GM19193 (cell line): ENCODE results near the gene ANP32A.

ENCODE experiments used
- POLR2A ChIP-seq: IDR thresholded peaks from 4 replicates; pipeline ENCODE4 v1.6.1; 2011; ENCODE audit not compliant: insufficient read depth, insufficient read length; ENCODE audit errors: extremely low read depth

ANP32A gene

DNA sequence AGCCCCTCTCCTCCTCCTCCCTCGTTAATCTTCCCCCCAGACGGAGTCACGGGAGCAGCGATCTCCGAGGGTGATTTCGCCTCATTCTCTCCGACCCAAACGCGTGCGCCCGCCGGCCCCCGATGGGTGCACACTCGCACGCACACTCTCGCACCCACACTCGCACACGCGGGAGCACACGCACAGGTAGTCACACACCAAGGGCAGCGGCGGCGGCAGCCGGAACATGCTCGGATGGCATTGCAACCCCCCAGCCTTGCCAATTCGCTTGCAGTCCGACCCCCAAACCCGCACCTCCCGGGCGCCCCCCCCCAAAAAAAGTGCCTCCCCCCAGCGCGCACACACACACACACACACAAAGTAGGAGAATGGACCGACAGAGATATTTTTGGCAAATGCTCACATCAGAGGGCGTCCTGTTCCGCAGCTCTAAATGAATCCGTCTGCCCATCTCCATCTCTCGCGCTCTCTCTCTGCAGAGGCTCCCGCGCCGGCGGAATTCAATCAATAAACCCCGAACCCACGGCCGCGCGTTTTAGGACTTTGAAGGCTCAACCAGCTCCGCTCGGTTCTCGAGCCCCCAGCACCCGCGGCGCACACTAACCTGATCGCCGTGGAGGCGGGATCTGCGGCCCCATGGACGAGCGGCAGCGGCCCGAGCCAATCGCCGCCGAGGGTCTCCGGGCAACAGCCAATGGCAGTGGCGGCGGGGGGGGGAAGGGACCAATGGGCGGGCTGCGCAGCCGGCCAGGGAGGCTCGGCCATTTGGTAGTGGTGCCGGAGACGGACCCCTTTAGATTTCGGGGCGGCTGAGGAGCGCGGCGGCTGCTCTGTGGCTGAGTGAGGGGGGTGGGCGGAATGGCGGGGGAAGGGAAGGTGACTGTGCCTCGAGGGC, at the start of gene ANP32A:
Gene ANP32A, minus strand, starts transcription at position 601 of the 895 bp plus-strand sequence. Its CDS starts 144 bp downstream, at position 457.
- TF ChIP-seq POLR2A, result peak; percentile 51

DNA sequence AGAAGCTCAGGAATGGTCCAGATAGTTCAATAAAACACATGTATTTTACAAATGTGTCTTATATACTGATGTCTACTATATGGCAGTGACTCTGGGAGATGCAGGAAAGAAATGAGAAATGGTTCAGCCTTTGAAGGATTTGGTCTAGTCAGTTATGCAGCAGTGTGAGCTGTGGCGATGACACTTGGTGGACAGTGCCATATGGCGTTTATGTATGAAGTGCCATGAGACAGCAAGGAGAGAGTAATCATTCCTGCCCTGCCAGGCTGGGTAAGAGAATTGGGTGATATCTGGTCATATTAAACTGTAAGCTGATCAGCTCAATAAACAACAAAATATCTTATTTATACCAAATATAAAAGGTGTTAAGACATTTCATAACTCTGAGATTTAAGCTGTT, 47.6 kb upstream of the ANP32A start:
- TF ChIP-seq POLR2A, result no peak

DNA sequence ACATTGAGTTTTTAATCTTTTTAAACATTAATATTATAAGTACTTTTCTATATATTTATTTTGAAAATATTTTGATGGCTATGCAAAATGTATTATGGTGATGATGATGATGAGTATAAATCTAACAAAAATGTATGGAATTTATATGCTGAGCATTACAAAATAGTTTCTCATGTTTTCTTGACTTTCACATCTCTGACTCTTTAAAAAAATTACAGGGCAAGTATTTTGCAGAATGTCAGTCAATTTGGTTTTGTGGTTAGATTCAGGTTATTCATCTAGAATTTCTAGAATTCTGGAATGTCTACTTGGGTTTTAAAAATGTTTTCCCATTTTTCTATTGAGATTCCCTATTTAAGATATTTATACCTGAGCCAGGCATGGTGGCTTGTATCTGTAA, 41.7 kb upstream of the ANP32A start:
- no peak for TF ChIP-seq POLR2A

DNA sequence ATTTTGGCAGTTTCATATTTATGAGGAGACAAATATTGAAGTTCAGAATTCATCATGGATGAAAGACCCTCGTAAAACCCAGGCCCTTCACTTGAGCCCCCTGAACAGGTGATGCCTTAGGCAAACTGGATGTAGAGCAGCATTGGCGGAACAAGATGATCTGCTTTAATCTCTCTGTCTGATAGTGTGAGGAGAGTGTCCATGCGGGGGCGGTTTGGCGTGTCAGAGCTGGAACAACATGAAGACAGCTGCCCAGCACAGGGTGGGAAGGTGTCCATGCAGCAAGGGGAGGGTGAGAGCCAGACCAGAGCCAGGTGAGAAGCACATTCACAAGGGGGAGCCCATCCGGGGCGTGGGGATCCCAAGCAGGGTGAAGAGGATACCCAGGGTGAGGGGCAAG, 31.8 kb upstream of the ANP32A start:
- TF ChIP-seq POLR2A, result no peak

DNA sequence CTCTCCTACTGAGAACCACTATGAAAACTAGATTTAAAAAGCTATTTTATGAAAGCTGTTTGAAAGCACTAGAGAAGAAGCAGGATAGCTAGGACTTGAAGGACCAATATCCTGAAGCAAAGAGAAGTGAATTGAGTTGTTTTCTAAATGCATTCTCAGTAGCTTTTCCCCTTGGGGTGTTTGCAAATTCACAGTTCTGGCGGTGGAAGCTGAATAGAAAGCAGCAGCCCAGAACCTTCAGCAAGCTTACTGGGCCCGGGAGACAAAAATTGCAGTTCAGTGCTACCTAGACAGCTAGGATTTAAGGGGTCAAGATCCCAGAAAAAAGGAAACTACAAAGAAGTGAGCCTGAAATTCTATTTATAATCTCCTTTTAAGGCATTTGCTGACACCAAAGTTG, 31.3 kb upstream of the ANP32A start:
- TF ChIP-seq POLR2A, result no peak

DNA sequence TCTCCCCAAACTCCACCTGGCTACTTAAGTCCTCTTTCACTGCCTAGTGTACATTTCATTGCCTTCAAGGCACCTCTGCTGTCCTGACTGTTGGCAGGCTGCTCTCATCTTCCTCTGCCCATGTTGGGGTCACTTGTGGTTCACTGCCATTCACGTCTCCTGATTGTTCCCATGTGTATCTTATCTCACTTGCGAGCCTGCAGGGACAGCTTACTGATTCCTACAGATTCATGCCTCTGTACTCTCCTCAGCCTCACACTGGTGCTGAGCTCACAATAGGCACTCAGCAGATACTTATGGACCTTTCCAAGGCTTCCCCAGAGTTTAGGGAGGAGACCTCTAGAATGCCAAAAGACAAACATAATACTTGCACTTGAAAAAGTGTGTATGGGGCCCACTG, 28.8 kb upstream of the ANP32A start:
- TF ChIP-seq POLR2A, result no peak

DNA sequence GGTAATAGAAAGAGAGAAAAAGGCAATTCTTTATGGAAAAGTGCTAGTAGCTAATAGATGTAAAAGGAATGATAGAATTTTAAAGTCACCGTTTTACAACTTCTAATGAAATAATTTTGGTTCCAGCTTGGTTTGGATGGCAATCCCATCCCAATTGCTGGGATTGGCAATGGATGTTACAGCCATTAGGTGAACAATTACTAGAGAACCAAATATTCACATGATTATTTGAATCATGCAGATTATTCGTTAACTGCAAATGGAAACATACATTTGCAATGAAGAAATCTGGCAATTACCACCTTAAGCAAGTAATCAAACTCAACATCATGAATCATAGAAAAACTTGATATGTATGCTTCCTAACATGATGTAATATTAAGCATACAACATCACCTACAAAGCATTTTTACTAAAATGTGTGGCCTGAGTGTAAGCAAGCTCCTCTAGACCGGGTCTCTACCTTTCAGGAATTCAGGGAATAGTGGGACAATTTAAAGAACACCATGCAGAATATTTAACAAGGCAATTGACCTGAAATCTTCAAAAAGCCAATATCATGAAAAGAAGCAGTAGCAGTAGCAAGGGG, 26.2 kb upstream of the ANP32A start:
- TF ChIP-seq POLR2A, result no peak

DNA sequence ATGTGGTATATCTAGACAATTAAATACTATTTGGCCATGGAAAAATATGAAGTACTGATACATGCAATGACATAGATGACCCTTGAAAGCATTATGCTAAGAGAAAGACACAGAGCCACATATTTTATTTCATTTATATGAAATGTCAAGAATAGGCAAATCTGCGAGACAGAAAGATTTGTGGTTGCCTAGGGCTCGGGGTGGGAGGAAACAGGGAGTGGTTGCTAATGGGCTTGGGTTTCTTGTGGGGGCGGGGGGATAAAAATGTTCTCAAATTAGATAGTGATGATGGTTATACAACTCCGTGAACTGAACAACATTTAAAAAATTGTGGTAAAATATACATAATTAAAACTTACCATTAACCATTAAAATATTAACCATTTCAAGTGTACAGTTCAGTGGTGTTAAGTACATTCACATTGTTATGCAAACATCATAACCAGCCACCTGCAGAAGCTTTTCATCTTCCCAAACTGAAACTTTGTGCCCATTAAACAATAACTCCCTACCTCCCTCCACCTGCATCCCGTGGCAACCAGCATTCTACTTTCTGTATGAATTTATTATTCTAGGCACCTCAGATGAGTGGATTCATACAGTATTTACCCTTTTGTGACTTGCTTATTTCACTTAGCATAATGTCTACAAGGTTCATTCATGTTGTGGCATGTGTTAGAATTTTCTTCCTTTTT, 24.3 kb upstream of the ANP32A start:
- no peak for TF ChIP-seq POLR2A

DNA sequence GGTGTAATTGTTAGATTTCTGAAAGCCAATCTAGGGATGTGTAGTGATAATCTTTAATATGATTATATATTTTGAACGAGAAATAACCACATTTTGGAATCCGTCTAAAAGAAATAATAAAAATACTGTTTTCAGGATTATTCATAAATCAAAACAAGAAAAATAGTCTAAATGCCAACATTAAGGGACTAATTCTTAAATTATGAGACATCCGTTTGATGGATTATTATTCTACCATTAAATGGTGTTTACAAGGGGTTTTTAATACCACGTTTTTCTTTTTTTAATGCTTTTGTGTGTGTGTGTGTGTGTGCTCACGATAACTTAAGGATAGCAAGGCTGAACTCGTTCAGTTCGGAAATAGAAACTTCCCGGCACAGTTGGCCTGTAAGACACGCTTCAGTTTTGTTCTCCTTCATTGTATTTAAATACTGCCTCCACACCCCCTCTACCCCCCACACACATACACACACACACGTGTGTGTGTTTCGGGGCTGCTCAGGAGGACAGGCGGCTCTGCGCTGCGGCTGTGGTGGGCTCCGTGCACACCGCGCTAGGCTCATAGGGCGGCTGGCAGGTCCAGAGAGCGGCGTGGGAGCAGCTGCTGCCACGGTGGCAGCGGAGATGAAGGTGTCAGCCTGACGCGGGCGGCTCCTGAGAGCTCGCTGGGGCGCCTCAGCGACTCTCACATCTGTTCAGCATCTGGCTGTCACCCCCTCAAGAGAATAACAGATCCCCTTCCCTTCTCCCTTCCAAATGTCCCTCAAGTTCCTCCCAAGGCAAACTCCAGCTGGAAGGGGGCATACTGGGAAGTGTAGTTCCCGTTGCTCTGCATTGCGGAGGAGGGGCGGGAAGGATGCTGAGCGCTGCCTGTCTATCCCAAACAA, 23.0 kb upstream of the ANP32A start:
- TF ChIP-seq POLR2A, result no peak

DNA sequence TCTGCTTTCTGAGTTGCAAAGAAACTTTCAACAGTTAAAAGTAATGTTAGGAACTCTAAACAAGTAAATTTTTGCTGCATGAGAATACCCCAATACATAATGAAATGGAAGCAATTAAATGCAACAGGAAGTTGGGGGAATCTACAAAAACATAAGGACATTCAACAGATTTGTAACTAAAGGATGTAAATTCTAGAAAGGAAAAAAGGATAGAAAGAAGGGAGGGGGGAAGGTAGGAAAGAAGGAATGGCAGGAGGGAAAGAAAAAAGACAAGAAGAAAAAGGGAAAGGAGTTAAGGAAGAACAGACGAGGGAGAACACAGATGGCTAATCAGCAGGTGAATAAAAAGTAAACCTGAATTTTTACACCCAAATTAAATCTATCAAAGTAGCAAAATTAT, 22.3 kb upstream of the ANP32A start:
- TF ChIP-seq POLR2A, result no peak

DNA sequence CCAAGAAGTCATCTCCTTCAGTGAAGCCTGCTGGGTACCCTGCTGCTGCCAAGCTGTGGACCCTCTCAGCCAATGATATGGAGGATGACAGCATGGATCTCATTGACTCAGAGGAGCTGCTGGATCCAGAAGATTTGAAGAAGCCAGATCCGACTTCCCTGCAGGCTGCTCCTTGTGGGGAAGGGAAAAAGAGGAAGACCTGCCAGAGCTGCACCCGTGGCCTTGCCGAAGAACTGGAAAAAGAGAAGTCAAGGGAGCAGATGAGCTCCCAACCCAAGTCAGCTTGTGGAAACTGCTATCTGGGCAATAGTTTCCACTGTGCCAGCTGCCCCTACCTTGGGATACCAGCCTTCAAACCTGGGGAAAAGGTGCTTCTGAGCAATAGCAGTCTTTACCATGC, 13.7 kb upstream of the ANP32A start:
- TF ChIP-seq POLR2A, result no peak

DNA sequence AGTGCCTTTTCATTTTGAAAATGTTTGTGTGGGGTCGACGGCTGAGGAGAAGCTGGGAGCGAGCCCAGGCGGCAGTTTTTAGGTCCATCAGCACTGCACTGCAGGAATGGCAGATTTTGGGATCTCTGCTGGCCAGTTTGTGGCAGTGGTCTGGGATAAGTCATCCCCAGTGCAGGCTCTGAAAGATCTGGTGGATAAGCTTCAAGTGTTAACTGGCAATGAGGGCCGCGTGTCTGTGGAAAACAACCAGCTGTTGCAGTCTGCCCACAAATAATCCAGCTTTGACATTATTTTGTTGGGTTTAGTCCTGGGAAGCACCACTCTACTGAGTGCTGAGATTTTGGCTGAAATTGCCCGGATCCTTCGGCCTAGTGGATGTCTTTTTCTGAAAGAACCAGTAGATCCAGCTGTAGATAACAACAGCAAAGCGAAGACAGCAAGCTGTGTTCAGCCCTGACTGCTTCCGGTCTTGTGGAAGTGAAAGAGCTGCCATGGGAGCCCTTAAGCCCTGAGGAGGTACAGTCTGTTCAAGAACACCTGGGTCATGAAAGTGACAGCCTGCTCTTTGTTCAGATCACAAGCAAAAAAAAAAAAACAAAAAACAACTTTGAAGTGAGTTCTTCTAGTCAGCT, 13.1 kb upstream of the ANP32A start:
- no peak for TF ChIP-seq POLR2A

DNA sequence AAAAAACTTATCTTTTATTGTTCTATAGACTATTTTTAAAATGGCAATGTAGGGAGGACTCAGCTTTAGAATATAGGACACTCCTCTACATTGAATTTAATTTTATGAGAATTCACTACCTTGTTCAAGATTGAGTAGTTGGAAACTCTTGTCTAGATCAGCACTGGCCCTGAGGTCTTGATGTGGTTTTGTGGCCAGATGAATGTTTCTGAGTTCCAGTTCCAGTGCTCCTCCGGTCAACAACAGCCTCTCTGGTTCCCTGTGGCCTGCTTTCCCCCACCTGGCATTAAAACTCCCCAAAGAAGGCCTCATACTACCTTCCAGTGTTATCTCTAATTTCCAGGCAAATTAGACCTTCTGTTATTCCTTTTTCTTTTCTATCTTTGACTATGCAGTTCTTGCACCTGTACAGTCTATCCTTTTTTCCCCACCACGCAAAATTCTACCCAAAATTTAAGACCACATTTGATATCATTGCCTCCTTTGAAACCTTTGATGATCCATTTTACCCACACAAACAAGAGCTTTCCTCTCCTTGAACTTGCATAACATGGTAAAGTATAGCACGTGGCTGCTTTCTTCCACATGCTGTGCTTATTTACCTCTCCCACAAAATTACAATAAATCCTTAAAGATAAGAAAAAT, 9.6 kb upstream of the ANP32A start:
- TF ChIP-seq POLR2A, result no peak

DNA sequence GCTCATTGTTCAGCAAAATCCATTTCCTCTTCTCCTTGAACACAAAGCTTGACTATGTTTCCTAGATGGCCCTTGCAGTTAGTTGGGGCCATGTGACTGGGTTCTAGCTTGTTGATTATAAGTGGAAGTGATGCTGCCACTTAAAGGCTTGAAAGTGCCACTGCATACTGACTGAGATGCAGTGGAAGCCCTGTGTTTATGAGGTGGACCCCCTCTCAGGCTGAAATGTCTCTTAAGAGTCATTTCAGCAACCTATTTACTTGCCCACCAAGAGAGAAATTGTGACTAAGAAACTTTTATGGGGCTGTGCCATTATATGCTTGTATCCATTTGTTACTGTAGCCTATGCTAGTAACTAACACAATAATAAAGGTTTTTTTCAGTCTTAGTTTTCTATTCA, 8.4 kb upstream of the ANP32A start:
- TF ChIP-seq POLR2A, result no peak
